Stimulated activated CD8-positive, alpha-beta memory T cell treated with anti-CD3 and anti-CD28 coated beads, Interleukin-12 subunit alpha, Interleukin-12 subunit beta, amount 100 ng/mL, for 4 hours (primary cell): Measurements from ENCODE around the gene OCA2.
"Not testable (repeated sequence)": the region's sequence is repeated elsewhere in the genome, so short reads cannot be mapped to it uniquely, and the experiment has no call there.

Experiments
- DNase-seq: peaks from one replicate; pipeline ENCODE4 v3.0.0-alpha.2; 2020; ENCODE audit warnings: low read depth

The OCA2 gene

GRCh38 chr15:27871078-27871901 lies 227.8 kb downstream of the OCA2 start:
- DNase-seq: no peak

- no peak for DNase-seq
Observed at GRCh38 chr15:27870320-27870719, 228.8 kb downstream of the OCA2 start.

GRCh38 chr15:27869697-27870281 lies 229.3 kb downstream of the OCA2 start:
- DNase-seq: no peak

DNA sequence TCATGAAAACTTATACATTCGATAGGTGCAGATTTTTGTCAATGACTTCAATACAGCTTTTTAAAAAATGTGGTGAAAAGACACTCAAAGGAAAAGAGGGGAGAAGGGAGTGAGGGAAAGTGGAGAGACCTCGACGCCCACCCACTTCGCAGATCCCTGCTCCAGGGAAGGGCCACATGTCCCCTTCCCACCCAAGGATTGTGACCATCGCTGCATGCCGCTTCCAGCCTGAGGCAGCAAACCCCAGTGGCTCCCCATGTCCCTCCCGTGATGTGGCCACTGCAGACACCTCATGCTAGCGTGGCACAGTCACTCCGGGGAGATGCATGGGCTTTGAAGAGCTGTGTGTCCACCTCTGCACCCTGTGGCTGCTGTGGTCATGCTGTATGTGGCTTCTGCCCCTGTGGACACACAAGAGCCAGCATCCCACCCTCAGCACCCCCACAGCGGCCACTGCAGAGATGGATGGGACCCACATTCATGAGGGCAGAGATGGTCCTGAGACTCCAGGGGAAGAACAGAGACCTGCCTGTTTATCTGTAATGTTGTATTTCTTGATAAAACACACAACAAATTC lies 230.2 kb downstream of the OCA2 start:
- no peak for DNase-seq

GRCh38 chr15:27867861-27868260 lies 231.3 kb downstream of the OCA2 start:
- DNase-seq: no peak

DNA sequence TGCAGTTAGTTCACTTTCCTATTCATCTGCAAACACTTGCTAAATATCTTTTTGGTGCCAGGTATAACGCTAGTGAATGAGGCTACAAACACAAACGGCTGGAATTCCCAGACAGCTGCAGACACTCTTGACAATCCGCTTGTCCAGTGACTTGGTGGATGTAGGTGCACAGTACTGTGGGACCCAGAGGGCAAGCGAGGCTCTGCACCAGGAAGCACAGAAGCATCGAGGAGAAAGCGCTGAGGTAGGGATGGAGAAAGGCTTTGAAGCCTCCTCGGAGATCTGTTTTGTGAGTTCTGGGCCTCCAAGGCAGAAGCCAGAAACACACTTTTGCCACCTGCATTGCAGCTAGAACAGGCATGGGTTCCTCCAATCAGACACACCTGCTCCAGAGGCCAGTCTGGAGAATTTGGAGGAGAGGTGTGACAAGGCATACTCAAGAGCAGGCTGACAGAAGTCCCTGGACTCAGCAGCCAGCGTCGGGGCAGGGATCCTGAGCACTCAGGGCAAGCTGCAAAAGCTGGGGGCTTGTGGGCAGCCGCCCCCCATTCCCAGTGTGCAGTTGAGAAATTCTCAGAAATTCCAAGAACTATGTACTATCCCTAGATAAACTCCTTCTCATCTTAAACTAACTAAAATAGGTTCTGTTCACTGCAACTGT lies 232.5 kb downstream of the OCA2 start:
- no peak for DNase-seq

- DNase-seq: no peak
Observed at GRCh38 chr15:27865926-27866325, 233.2 kb downstream of the OCA2 start.

DNA sequence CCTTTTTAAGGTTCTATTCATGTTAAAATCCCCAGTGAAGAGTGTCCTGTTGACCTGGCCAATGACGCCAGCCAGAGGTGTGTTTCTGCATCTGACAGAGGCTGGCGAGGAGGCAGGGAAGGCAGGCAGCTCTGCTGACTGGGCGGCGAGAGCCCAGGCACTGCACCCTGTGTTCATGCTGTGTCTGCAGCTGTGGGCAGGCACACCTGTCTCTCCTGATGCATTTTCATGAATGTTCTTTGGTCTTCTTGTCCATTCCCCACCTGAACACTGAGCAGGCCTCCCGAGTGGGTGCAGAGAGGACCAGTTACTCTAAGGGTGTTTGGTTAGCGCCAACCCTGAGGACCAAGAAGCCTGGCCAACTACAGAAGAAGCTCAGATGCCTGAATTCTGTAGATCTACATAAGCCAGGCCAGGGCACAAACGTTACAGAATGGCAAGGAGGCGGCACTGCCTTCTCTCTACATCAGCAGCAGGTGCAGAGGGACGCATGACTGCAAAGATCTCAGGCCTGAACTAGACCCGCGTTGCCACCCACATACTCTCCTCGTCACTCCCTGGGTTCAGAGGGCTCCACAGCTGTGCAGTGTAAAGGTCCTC lies 233.7 kb downstream of the OCA2 start:
- DNase-seq: no peak

- DNase-seq: no peak
Observed at GRCh38 chr15:27864719-27865118, 234.4 kb downstream of the OCA2 start.

DNA sequence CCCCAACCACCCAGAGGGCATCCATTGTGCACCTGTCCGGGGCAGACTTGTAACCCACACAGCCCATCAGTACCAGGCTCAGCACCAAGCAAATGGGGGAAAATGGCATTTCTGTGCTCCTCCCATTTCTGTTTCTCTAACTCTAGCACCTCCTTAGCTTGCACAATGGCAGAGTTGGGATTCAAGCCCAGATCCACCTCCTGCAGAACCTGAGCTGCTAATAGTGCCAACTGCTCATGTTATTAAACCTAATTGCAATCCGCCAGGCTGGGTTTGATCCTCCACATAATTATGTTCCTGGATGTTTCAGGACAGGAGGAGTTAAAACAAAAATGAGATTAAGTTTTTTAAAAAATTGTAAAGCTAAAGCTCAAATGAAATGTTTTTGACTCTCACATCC lies 235.0 kb downstream of the OCA2 start:
- DNase-seq: no peak

DNA sequence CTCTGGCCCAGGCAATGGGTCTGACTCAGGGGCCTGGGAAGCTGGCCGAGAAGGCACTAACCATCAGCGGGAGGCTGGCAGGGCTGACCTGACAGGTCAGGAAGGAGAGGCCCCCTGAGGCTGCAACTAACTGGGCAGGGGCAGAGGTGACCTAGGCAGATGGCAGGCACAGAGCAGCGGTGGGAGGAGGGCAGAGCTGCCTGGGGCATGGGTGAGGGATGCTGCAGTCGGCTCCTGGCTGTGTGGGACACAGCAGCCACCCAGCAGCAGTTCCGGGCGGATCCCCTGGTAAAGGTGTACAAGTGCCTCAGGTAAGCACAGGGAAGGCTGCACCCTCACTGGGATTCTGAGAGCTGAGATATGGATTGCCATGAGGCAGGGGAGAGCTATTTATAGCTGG lies 236.1 kb downstream of the OCA2 start:
- no peak for DNase-seq

DNA sequence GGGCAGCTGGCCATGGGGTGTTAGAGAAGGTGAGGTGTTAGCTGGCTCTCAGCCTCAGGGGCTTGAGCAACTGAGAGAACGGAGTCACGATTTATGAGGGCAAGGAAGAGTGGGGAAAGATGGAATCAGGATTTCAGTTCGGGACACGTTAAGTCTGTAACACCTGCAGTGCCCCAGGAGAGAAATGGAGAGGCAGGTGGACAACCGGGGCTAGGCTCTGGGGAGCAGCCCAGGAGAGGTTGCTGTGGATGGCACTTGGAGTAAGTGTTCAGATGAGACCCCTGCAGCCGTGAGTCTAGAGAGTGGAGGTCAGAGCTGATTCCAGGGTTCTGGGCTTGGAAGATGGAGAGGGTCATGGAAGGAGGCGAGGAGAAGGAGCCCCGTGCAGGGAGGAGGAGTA lies 237.9 kb downstream of the OCA2 start:
- DNase-seq: no peak

GRCh38 chr15:27855137-27855536 lies 244.0 kb downstream of the OCA2 start:
- no peak for DNase-seq

GRCh38 chr15:27854601-27855000 lies 244.5 kb downstream of the OCA2 start:
- no peak for DNase-seq

GRCh38 chr15:27853624-27854455 lies 245.3 kb downstream of the OCA2 start:
- DNase-seq: no peak

- no peak for DNase-seq
Observed at GRCh38 chr15:27851858-27852210, 247.3 kb downstream of the OCA2 start.

GRCh38 chr15:27850981-27851857 lies 247.9 kb downstream of the OCA2 start:
- no peak for DNase-seq

GRCh38 chr15:27850050-27850449 lies 249.1 kb downstream of the OCA2 start:
- no peak for DNase-seq

DNA sequence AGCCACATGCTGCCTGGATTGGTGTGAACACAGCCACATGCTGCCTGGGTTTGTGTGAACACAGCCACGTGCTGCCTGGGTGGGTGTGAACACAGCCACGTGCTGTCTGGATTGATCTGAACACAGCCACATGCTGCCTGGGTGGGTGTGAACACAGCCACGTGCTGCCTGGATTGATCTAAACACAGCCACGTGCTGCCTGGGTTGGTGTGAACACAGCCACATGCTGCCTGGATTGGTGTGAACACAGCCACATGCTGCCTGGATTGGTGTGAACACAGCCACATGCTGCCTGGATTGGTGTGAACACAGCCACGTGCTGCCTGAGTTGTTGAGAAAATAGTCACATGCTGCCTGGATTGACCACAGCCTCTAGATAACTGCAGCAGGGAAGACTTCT lies 250.2 kb downstream of the OCA2 start:
- not testable (repeated sequence) for DNase-seq
